NB4 (cell line): ENCODE measurements around the gene KMT2C.

Source experiments
- DNase-seq: peaks from one replicate; pipeline ENCODE4 v3.0.0; 2010; ENCODE audit warnings: low read depth
- H3K4me3 ChIP-seq: one replicate; pipeline ENCODE4 v1.5.1; 2011; ENCODE audit warnings: mild to moderate bottlenecking, low read depth, low read length, moderate library complexity
- MAX ChIP-seq: IDR thresholded peaks from 2 replicates; pipeline ENCODE4 v1.6.1; 2011; ENCODE audit warnings: low read depth, low read length
- MYC ChIP-seq: IDR thresholded peaks from 2 replicates; pipeline ENCODE4 v1.6.1; 2011; ENCODE audit warnings: low read depth, low read length
- POLR2A ChIP-seq: IDR thresholded peaks from 2 replicates; pipeline ENCODE4 v1.6.1; 2011; ENCODE audit warnings: mild to moderate bottlenecking; ENCODE audit not compliant: insufficient read length; ENCODE audit errors: extremely low read depth
- TF ChIP-seq, protein P1 (sequence below): IDR thresholded peaks from one replicate; pipeline ENCODE4 v1.5.1; 2012; ENCODE audit warnings: low read depth, low read length

The KMT2C gene

GRCh38 chr7:152161171-152161570, 274.6 kb downstream of the KMT2C start:
- no peak for DNase-seq
- TF ChIP-seq MAX (no peak), MYC (no peak), POLR2A (no peak)
- TF ChIP-seq, protein P1, sequence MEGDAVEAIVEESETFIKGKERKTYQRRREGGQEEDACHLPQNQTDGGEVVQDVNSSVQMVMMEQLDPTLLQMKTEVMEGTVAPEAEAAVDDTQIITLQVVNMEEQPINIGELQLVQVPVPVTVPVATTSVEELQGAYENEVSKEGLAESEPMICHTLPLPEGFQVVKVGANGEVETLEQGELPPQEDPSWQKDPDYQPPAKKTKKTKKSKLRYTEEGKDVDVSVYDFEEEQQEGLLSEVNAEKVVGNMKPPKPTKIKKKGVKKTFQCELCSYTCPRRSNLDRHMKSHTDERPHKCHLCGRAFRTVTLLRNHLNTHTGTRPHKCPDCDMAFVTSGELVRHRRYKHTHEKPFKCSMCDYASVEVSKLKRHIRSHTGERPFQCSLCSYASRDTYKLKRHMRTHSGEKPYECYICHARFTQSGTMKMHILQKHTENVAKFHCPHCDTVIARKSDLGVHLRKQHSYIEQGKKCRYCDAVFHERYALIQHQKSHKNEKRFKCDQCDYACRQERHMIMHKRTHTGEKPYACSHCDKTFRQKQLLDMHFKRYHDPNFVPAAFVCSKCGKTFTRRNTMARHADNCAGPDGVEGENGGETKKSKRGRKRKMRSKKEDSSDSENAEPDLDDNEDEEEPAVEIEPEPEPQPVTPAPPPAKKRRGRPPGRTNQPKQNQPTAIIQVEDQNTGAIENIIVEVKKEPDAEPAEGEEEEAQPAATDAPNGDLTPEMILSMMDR: no peak
- no peak overlapping the region for H3K4me3 ChIP-seq

DNA sequence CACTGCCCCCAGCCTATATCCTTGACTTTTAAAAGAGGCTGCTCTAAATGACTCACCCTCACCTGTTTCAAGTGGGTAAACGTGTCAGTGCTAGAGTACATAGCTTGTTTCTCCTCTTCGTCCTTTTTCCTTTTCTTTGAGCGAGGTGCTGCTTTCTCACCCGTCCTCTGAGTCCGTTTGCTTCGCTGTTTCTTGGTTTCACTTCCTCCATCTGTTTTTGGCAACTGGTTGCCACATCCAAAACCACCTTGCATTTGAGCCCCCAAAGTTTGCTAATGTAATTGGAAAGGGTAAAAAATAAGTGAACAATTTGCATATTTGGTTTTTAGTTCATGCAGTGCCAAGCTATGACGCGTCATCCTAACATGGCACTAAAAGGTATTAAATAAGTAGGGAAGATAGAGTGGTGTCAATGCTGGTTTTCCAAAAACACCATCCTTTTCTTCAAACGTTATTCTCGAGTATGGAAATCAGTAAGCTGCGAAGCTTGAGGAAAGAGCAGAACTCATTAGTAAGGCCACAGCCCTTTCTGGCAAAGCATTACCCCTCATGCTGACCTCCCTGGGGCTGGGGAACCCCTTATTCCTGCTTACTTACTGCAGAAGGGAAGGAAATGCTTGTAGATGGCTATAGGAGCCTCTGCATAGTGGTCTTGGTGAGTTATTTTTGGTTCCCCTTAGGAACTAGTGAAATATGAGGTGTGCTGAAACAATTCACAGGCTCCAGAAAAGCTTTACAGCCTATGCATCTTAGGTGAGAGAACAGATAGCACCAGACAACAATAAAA, 276.8 kb downstream of the KMT2C start:
- peak overlapping the region; percentile 33 for H3K4me3 ChIP-seq
- no peak for TF ChIP-seq MAX
- TF ChIP-seq MYC: no peak
- TF ChIP-seq, protein P1: no peak
- TF ChIP-seq POLR2A: no peak
- DNase-seq: peak; percentile 90

- TF ChIP-seq, protein P1: no peak
- TF ChIP-seq POLR2A (no peak), MYC (no peak), MAX (no peak)
- DNase-seq: no peak
Observed at GRCh38 chr7:152152267-152152666, 283.5 kb downstream of the KMT2C start.

DNA sequence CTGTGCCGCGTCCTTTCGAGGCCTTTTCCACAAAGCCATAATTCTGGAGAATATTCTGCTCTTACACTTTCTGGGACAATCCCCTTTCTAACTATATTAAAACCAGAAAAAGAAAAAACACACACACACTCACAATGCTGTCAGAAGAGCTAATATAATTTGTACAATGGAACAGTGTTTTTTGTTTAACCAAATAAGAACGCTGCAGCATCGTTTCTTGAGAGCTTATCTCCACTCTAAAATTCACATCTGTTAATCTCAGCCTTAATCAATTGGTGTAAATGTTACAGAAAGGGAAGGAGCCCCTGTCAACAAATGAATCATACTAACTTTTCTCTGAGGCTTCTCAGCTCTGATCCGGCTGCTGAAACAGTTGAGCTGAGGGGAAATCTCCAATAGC, 286.4 kb downstream of the KMT2C start:
- H3K4me3 ChIP-seq: no peak overlapping the region
- TF ChIP-seq, protein P1: no peak
- TF ChIP-seq MAX: no peak
- no peak for TF ChIP-seq POLR2A
- no peak for TF ChIP-seq MYC

More at GRCh38 chr7:152152267-152152666, 283.5 kb downstream of the KMT2C start:
- no peak overlapping the region for H3K4me3 ChIP-seq

GRCh38 chr7:152148706-152149105, 287.1 kb downstream of the KMT2C start:
- no peak overlapping the region for H3K4me3 ChIP-seq
- no peak for DNase-seq

More for the DNA sequence above, 286.4 kb downstream of the KMT2C start:
- no peak for DNase-seq

More at GRCh38 chr7:152148706-152149105, 287.1 kb downstream of the KMT2C start:
- TF ChIP-seq POLR2A (no peak), MYC (no peak), MAX (no peak)
- TF ChIP-seq, protein P1: no peak
